Stimulated activated CD8-positive, alpha-beta memory T cell treated with anti-CD3 and anti-CD28 coated beads, Interleukin-7, amount 100 ng/mL, for 1 hour (primary cell): ENCODE measurements around the gene FRAT2.
"Not testable (repeated sequence)": the region's sequence is repeated elsewhere in the genome, so short reads cannot be mapped to it uniquely, and the experiment has no call there.

Experiments
- DNase-seq, 2 donors: peaks; one replicate each; pipeline ENCODE4 v3.0.0-alpha.2; 2020; ENCODE audit warnings: low read depth in 2 of 2

FRAT2 gene

DNA sequence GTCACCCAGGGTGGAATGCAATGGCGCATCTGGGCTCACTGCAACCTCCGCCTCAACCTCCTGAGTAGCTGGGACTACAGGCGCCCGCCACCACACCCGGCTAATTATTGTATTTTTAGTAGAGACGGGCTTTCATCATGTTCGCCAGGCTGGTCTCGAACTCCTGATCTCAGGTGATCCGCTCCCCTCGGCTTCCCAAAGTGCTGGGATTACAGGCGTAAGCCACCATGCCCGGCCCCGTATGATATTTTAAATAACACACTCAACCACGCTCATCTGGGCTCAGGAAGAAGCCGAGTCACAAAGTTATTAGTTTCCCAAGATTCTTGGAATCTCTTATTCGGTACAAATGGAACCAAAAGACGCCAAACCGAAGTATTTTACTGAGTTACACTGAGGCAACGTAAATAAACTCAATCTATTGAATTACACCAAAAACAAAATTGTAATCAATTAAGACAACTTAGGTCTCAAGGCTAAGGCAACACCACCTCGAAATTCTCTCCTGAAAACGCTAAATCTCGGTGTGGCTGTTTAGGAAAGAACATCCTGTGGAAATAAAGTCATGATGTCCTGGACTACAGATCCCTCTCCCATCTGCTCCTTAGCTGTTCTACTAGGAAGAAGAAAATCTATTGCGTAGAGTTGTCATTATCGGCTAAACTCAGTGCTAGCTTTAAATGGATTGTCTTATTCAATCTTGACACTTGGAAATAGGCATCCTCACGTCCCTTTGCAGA lies 43.0 kb downstream of the FRAT2 start:
- DNase-seq: no peak

DNA sequence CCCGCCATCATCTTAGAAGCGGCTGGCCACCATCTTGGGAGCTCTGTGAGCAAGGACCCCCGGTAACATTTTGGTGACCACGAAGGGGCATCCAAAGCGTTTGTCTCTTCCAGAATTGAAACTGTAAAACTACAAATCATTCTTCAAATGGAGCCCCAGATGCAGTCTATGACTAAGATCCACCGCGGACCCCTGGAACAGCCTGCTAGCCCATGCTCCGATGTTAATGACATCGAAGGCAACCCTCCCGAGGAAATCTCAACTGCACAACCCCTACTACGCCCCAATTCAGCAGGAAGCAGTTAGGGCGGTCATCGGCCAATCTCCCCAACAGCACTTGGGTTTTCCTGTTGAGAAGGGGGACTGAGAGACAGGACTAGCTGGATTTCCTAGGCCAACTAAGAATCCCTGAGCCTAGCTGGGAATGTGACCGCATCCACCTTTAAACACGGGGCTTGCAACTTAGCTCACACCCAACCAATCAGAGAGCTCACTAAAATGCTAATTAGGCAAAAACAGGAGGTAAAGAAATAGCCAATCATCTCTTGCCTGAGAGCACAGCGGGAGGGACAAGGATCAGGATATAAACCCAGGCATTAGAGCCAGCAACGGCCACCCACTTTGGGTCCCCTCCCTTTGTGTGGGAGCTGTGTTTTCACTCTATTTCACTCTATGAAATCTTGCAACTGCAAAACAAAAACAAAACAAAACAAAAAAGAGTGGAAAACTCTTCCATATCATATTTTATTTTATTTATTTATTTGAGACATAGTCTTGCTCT lies 43.8 kb downstream of the FRAT2 start:
- DNase-seq: not testable (repeated sequence)

DNA sequence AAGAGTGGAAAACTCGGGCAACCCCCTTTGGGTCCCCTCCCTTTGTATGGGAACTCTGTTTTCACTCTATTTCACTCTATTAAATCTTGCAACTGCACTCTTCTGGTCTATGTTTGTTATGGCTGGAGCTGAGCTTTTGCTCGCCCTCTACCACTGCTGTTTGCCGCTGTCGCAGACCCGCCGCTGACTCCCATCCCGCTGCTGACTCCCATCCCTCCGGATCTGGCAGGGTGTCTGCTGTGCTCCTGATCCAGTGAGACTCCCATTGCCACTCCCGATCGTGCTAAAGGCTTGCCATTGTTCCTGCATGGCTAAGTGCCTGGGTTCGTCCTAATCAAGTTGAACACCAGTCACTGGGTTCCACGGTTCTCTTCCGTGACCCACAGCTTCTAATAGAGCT lies 44.5 kb downstream of the FRAT2 start:
- DNase-seq: not testable (repeated sequence)
